HG02885 (cell line): Measurements from ENCODE around the gene SAP25.
"Not testable (repeated sequence)": the region's sequence is repeated elsewhere in the genome, so short reads cannot be mapped to it uniquely, and the experiment has no call there.

Experiments
- ATAC-seq: cut with Tn5 transposase; IDR thresholded peaks from one replicate; pipeline ENCODE4 v1.9.1; 2021; ENCODE audit warnings: mild to moderate bottlenecking; ENCODE audit not compliant: unreplicated experiment, poor library complexity

The SAP25 gene

GRCh38 chr7:100563809-100564400, 9.8 kb downstream of the SAP25 start:
- no peak for ATAC-seq

DNA sequence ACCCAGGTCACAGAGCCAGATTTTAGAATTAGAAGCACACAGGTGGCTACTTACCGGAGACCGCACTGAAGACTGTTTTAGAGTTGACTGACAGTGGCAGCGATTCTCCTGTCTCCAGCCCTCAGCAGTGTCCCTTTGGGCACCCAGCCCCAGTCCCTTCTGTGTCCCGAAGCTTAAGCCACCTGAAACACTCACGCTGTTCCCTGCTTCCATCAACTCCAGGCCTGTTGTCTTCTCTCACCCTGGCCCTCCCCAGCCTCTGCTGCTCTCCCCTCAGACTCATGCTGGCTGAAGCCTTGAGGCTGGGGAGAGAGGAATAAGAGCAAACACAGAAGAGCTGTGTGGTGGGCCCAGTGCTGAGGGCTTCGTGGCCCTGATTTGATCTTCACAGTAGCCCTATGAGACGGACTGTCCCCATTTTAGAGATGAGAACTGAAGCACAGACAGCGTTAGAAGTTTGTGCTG, 10.6 kb downstream of the SAP25 start:
- no peak for ATAC-seq

- ATAC-seq: no peak
Observed at GRCh38 chr7:100562195-100563099, 11.3 kb downstream of the SAP25 start.

DNA sequence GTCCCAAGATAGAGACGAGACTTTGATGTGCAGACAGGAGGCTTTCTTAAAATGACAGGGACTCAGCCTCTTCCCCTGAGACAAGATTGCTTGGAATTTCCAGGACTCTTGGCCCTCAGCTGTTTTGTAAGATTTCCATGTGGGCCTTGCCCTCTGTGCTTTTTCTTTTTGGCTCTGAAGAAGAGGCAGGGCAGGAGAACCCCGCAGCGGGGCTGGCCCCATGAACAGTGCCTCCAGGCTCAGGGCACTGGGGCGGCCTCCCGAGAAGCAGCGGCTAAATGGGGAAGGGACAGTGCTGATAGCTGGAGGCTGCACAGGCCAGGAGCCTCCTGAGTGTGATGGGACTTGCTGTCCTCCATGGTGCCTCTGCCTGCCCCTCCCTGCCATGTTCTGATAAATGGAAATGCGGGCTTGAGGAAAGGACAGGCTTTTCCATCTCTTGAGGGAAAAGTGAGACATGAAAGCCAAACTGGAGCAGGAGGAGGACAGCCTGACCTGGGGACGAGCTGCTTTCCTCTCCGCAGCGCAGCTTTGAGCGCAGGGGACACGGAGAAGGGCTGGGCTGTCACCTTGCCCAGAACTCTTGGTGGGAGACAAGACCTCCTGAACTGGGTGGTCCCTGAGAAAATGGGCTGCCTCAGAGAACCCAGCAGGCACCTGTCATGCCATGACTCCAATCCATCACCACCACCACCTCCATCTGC, 12.1 kb downstream of the SAP25 start:
- no peak for ATAC-seq

DNA sequence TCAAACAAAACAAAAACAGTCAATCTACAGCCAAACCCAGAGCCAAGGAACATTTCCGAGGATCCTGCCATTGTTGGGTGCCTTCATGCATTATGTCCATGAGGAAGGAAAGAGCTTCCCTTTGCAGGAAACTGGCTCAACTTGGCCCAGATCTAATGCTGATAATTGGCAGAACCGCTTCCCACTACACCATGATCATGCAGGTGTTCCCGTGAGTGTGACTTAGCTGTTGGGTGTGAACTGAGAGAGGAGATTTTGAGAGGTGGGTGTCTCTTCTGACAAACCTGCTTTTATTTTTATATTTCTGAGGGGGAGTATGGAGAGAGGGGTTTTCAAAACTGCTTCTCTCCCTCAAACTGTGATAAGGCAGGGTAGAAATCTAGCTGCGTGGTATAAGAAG, 14.6 kb downstream of the SAP25 start:
- no peak for ATAC-seq

- ATAC-seq: no peak
Observed at GRCh38 chr7:100556541-100556940, 17.2 kb downstream of the SAP25 start.

GRCh38 chr7:100555701-100556100, 18.0 kb downstream of the SAP25 start:
- ATAC-seq: no peak

DNA sequence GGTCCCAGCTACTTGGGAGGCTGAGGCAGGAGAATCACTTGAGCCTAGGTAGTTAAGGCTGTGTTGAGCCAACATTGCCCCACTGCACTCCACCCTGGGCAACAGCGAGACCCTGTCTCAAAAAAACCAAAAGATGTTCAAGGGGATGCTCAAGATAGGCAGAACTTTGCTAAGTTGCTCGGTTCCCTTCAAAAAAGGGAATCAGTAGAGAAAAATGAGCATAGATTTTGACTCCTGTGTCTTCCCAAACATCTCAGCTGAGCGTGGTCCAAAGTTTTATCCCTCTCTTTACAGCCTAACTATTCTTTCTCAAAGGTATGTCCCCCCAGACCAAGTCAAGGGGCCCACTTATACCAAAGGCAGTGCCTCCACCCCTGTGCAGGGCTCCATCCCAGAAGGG, 20.7 kb downstream of the SAP25 start:
- ATAC-seq: no peak

- ATAC-seq: no peak
Observed at GRCh38 chr7:100552532-100552931, 21.2 kb downstream of the SAP25 start.

GRCh38 chr7:100548446-100548845, 25.3 kb downstream of the SAP25 start:
- not testable (repeated sequence) for ATAC-seq

- ATAC-seq: no peak
Observed at GRCh38 chr7:100547872-100548271, 25.8 kb downstream of the SAP25 start.

- no peak for ATAC-seq
Observed at GRCh38 chr7:100546926-100547800, 26.5 kb downstream of the SAP25 start.

DNA sequence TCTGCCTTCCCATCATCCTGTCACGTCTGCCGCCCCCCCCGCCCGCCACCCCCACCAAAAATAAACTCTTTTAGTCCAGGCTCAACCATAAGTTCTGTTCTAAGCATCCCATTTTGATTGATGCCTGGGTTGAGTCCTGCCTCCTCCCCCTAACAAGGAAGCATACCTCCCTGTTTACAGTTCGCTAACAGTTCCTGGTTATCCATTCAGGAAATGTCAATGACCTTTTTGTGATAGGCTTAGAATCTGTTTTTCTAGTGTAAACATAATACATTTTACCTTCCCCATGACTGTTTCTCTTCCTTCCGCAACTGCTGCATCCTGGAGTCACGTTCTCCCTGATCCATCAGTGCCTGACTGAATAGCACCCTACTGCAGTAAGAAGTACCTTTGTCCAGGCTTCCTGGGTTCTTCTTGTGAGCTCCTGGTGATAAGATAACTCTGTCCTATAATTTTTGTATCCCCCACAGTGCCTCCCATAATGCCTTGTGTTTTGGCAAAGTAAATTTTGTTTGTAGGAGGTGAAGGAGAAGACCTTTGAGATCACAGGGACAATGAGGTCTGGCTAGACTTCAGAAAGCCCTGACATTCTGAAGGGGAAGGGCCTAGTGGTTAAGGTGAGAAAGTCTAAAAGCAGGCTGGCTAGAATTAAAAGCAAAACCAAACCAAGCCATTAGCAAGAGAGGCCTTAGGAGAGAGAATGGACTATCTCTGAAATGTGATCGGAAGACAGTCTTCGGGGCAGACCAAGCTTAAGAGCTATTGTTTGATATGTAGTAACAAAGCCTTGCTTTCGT, 27.4 kb downstream of the SAP25 start:
- ATAC-seq: peak; percentile 43

DNA sequence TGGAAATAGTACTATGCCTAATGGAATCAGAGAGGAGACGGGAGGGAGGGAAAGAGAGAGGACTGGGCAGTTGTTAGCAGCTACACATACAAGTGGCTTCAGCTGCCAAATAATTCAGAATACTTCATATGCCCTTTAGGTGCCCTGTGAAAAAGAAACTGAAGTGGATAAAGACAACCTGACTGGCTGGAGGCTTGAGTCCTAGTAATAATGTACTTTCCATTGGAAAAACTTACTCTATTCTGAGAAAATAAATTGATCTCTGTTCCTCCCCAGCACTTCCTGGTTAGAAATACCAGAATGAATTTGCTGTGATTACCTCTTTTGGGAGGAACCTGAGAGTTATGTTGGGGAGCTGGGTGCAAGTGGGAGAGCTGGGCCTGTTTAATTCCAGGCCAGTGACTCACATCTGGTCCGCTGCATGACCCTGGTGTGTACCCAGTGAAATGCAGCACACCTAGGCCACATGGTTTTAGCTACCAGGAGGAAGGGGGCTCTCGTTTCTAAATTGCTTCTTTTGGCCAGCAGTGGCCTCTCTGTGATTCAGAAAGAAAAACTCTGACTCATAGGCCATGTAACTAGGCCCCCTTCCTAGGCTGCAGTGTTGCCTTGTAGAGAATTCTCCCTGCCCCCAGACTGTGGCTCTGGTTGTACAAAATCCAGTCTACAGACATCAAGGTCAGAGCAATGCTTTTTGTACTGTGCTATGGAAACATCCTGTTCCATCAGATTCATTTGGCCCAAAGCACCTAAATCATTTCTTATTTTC, 28.2 kb downstream of the SAP25 start:
- ATAC-seq: peak; percentile 53

GRCh38 chr7:100544967-100545359, 28.7 kb downstream of the SAP25 start:
- ATAC-seq: no peak

DNA sequence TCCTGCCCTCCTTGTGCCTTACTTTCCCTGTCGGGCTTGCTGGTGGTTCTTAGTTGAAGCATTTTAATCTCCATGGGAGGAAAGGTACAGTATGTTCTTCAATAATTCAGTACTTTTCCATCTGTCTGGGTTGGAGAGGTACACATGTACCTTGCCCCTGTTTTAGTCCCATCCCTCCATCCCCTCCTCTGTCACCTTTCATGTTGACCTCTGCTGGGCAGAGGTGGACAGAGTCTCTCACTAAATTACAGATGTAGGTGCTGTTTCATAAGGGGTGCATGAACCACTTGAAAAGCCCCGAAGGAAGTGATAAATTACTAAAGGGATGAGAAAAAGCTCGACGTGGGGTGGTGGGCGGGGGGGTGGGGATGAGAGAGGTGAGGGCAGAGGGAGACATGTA, 29.3 kb downstream of the SAP25 start:
- ATAC-seq: no peak

DNA sequence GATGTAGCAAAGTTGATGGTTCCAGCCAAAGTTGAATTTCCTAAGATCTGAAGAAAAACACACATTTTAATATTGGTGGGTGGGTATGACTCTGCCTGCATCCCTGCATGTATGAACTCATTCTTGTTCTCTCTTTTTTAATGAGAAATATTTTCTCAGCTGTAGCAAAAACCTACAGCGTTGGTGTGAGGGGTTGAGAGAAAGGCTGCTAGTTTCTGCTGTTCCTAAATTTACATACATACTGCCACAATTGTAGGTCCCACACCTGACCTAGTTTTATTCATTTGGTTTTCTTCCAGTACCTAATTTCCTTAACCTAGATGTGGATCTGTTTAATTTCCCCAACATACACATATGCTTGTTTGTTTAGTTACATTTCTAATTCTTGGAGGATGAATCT, 30.1 kb downstream of the SAP25 start:
- ATAC-seq: no peak

- ATAC-seq: not testable (repeated sequence)
Observed at GRCh38 chr7:100541309-100541708, 32.4 kb downstream of the SAP25 start.
